HG02588 (cell line): ENCODE data around the gene AK9.

ENCODE experiments used
- ATAC-seq: cut with Tn5 transposase; IDR thresholded peaks from one replicate; pipeline ENCODE4 v1.9.1; 2021; ENCODE audit warnings: mild to moderate bottlenecking, moderate library complexity; ENCODE audit not compliant: unreplicated experiment

AK9 gene

GRCh38 chr6:109515781-109516409 lies 175.1 kb downstream of the AK9 start:
- no peak for ATAC-seq

DNA sequence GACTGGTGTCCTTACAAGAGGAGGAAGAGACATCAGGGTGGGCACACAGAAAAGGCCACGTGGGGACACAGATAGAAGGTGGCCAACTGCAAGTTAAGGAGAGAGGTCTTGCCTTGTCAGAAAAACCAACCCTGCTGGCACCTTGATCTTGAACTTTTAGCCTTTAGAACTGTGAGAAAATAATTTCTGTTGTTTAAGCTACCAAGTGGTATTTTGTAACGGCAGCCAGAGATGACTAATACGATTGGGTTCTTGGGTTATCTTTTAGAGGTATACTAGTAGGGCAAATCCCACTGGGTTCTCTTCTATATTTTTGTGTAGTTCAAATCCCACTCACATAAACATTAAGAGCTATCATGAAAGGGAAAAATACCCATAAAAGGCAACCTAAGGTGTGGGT lies 176.1 kb downstream of the AK9 start:
- ATAC-seq, result no peak

DNA sequence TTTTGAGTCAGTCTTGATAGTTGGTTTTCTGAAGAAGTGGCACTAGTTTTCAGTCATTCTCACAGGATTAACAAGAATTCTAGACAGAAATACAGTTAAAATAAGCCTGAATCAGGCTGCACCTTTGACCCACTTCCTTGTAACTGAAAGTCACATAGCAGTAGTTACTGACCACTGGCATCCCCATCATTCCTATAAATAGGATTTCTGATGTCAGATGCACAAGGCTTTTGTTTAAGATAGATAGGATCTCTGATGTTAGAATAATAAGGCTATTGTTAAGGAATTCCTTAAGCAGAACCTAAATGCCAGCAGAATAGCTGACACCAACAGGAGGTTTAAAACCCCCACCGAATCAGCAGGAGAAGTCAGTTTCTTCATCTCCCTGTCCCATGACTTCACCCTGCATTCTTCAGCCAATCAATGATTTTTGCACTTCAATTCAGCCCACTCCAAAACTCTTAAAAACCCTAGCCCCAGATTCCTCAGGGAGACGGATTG lies 177.4 kb downstream of the AK9 start:
- ATAC-seq, result no peak

- ATAC-seq, result no peak
Measured at GRCh38 chr6:109512271-109512817, 178.7 kb downstream of the AK9 start.

DNA sequence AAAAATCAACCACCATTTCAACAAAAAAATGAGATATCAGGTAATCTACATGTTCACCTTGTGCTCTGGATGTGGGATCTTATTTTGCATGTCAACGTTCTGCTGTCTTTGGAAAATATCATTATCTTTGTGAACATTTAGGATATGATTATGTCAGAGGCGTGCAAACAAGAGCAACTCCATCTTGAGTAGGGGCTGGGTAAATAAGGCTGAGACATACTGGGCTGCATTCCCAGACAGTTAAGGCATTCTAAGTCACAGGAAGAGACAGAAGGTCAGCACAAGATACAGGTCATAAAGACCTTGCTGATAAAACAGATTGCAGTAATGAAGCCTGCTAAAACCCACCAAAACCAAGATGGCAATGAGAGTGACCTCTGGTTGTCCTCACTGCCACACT lies 179.2 kb downstream of the AK9 start:
- ATAC-seq, result no peak

DNA sequence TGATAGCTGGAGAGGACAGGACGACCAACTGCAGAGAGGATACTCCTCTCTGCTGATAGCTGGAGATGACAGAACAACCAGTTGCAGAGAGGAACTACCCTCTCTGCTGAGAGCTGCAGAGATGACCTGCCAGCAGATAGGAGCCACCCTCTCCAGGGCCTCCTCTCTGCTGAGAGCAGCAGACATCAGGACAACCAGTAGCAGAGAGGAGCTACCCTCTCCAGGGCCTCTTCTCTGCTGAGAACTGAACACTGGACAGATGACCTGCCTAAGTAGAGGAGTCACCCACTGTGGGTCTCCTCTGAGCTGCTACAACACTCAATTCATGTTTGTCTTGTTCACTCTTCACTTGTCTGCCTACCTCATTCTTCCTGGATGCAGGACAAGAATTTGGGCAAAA lies 180.6 kb downstream of the AK9 start:
- no peak for ATAC-seq

GRCh38 chr6:109508166-109508860 lies 182.7 kb downstream of the AK9 start:
- no peak for ATAC-seq

- no peak for ATAC-seq
Measured at GRCh38 chr6:109507490-109508072, 183.4 kb downstream of the AK9 start.

GRCh38 chr6:109506841-109507240 lies 184.2 kb downstream of the AK9 start:
- ATAC-seq, result no peak

DNA sequence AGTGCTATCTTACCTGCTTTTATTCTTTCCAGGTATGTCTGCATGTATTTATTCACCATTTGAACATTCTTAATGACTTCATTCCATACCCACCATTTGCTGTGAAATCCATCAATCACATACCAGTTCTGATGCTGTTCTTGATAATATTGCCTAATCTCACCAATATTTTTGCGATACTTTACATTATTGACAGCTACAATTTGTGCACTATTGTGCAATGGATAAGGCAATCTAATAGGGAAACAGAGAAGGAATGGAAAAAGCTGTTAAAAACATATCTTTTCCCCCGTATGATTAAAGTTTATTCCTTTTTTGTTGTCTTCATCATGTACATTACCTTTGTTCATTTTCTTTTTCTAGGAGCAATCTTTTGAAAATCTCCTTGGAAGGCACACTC lies 184.7 kb downstream of the AK9 start:
- no peak for ATAC-seq

DNA sequence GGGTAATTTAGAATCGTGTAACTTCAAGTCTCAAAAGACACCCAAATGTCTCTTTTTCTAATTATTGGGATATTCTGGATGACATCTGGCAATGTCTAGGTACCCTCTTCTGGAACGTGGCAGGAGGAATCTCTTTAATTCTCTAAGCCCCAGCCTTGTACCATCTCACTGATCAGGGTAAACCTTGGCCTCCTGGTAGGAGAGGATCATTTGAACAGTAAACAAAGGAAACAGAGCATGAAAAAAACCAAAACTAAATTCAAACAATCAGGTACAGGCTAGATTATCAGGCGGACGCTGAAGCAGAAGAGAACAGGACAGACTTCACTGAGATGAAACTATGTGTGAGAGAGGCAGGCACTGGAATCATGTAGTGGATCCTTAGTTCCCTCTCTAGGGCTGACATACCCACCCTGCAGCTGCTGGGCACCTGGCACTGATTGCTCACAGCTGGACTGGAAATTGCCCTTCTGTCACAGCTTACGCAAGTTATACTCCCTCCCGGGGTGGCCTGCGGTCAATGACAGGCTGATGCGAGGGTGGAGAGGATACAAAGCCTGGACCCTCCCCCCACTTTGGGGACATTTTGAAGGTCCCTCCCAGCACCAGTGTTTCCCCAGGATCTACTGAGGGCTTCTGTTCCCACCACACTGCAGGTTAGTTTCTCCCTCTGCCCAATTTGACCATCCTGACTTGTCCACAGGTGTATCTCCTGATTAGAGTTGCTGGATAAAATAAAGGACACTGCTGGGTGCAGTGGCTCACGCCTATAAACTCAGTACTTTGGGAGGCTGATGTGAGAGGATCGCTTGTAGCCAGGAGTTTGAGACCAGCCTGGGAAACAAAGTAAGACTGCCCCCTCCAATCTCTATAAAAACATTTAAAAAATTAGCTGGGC lies 187.4 kb downstream of the AK9 start:
- ATAC-seq, result no peak

- no peak for ATAC-seq
Measured at GRCh38 chr6:109498936-109499335, 192.1 kb downstream of the AK9 start.

- no peak for ATAC-seq
Measured at GRCh38 chr6:109498052-109498451, 192.9 kb downstream of the AK9 start.

- ATAC-seq, result no peak
Measured at GRCh38 chr6:109496036-109496772, 194.8 kb downstream of the AK9 start.

GRCh38 chr6:109493865-109494264 lies 197.1 kb downstream of the AK9 start:
- ATAC-seq, result no peak

- ATAC-seq, result no peak
Measured at GRCh38 chr6:109491207-109491938, 199.6 kb downstream of the AK9 start.

- ATAC-seq, result no peak
Measured at GRCh38 chr6:109490713-109491112, 200.3 kb downstream of the AK9 start.

DNA sequence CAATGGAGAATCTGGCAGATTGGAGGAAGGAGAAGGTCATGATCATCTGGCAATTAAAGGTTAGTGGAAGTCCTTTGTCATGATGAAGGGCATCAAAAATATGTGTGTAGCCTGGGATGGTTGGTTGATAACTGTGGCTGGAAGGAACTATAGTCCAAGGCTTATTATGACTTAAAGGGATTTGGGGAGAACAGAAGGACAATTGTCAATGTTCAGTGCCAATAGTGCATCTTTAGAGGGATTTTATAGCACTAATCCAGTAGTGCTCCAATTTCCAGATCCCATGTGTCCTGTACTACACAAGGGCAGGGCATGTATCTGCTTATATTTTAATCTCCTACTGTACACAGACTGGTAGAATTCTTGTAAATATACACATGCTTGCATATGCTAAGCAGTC lies 203.0 kb downstream of the AK9 start:
- ATAC-seq, result no peak

- no peak for ATAC-seq
Measured at GRCh38 chr6:109486068-109486467, 204.9 kb downstream of the AK9 start.
